ENCODE measurements around the gene ETFA.

Gene ETFA

GRCh38 chr15:76217882-76218217 is 93.4 kb downstream of the ETFA start:
- no peak overlapping the region for H3K4me3 ChIP-seq (ENCODE audit: low read depth, low read length)
- no peak for TF ChIP-seq MYC (IDR thresholded peaks at IDR 0.05; ENCODE audit: low read depth, low read length)
- no peak for TF ChIP-seq POLR2A (IDR thresholded peaks at IDR 0.05; ENCODE audit: extremely low read depth, insufficient read length)
- TF ChIP-seq CTCF (IDR thresholded peaks at IDR 0.05; ENCODE audit: low read depth, low read length), result no peak
- TF ChIP-seq MAX (IDR thresholded peaks at IDR 0.05; ENCODE audit: low read depth, low read length), result no peak
- DNase-seq (ENCODE audit: low read depth), result no peak

- no peak for DNase-seq (ENCODE audit: low read depth)
- TF ChIP-seq MYC (IDR thresholded peaks at IDR 0.05; ENCODE audit: low read depth, low read length), result no peak
- TF ChIP-seq POLR2A (IDR thresholded peaks at IDR 0.05; ENCODE audit: extremely low read depth, insufficient read length), result no peak
- TF ChIP-seq CTCF (IDR thresholded peaks at IDR 0.05; ENCODE audit: low read depth, low read length), result no peak
- TF ChIP-seq MAX (IDR thresholded peaks at IDR 0.05; ENCODE audit: low read depth, low read length), result no peak
- no peak overlapping the region for H3K4me3 ChIP-seq (ENCODE audit: low read depth, low read length)
Observed at GRCh38 chr15:76217029-76217881, 94.0 kb downstream of the ETFA start.

- no peak overlapping the region for H3K4me3 ChIP-seq (ENCODE audit: low read depth, low read length)
- TF ChIP-seq CTCF (IDR thresholded peaks at IDR 0.05; ENCODE audit: low read depth, low read length) (no peak), MAX (IDR thresholded peaks at IDR 0.05; ENCODE audit: low read depth, low read length) (no peak), POLR2A (IDR thresholded peaks at IDR 0.05; ENCODE audit: extremely low read depth, insufficient read length) (no peak), MYC (IDR thresholded peaks at IDR 0.05; ENCODE audit: low read depth, low read length) (no peak)
Observed at GRCh38 chr15:76215634-76216033, 95.6 kb downstream of the ETFA start.

GRCh38 chr15:76209942-76210341 is 101.3 kb downstream of the ETFA start:
- TF ChIP-seq CTCF (IDR thresholded peaks at IDR 0.05; ENCODE audit: low read depth, low read length), result no peak
- TF ChIP-seq POLR2A (IDR thresholded peaks at IDR 0.05; ENCODE audit: extremely low read depth, insufficient read length), result no peak
- TF ChIP-seq MAX (IDR thresholded peaks at IDR 0.05; ENCODE audit: low read depth, low read length), result no peak
- TF ChIP-seq MYC (IDR thresholded peaks at IDR 0.05; ENCODE audit: low read depth, low read length), result no peak
- DNase-seq (ENCODE audit: low read depth), result no peak
- H3K4me3 ChIP-seq (ENCODE audit: low read depth, low read length), result no peak overlapping the region

More at GRCh38 chr15:76215634-76216033, 95.6 kb downstream of the ETFA start:
- DNase-seq (ENCODE audit: low read depth), result no peak

- H3K4me3 ChIP-seq (ENCODE audit: low read depth, low read length), result no peak overlapping the region
- no peak for DNase-seq (ENCODE audit: low read depth)
- TF ChIP-seq MYC (IDR thresholded peaks at IDR 0.05; ENCODE audit: low read depth, low read length) (no peak), MAX (IDR thresholded peaks at IDR 0.05; ENCODE audit: low read depth, low read length) (no peak), CTCF (IDR thresholded peaks at IDR 0.05; ENCODE audit: low read depth, low read length) (no peak), POLR2A (IDR thresholded peaks at IDR 0.05; ENCODE audit: extremely low read depth, insufficient read length) (no peak)
Observed at GRCh38 chr15:76209523-76209922, 101.7 kb downstream of the ETFA start.
